ENCODE data around the gene REX1BD.
A peak's percentile ranks its signal among the peaks of the same experiment; 100 is the strongest.

The REX1BD gene

DNA sequence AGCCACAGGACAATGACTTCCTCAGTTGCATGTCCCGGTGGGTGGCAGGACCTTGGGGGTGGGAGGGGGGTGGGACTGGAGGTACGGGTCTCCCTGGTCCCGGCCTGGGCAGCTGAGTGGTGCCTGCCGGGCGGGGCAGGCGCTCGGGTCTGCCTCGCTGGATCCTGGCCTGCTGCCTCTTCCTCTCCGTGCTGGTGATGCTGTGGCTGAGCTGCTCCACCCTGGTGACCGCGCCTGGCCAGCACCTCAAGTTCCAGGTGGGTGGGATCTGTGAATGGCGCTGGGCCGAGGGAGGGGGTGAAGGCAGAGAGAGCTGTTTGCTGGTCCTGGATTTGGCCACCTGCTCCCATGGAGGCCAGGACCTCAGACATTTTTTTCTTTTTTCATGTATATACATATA lies 29.6 kb downstream of the REX1BD start:
- no peak for DNase-seq

- no peak for DNase-seq
Measured at GRCh38 chr19:18620311-18620710, 31.7 kb downstream of the REX1BD start.

- no peak for DNase-seq
Measured at GRCh38 chr19:18620902-18621301, 32.3 kb downstream of the REX1BD start.

- DNase-seq = no peak
Measured at GRCh38 chr19:18626906-18627305, 38.3 kb downstream of the REX1BD start.

DNA sequence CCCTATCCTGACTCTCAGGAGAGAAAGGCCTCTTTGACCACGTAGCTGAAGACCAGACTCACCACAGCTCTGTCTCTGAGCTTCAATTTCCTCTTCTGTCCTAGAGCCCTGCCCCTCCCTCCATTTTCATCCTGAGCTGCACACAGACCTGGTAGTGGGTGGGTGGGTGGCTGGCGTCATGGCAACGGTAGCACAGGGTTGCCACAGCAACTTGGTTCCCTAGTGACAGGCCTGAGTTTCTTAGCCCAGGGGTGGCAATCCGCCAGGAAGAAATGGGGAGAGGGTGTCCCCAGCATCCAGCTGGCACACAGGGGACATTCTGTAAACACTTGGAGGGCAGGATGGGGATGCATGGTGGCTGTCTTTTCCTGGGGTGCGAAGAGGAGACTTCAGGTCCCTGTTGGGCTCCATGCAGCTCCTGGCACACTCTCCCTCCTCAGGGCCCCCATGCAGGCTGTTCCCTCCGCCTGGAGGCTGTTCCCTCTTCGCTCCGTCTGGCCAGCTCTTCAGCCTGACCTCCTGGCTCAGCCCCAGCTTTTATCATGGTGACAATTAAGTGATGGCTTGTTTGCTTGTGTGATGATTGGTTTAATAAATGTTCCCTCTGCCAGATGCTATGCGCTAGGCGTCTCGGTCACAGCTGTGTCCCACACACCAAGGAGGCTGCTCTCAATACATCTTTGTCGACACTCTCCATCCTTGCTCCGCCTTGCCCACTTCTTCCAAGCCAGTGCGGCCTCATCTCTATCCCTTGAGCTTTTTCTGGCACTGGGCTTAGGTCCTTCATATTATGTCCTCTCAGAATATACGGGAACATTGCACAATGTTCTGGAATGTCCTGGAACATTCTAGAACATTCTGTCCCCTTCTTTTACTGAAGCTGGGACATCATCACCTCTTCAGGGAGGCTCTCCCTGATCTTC lies 40.8 kb downstream of the REX1BD start:
- DNase-seq = no peak

DNA sequence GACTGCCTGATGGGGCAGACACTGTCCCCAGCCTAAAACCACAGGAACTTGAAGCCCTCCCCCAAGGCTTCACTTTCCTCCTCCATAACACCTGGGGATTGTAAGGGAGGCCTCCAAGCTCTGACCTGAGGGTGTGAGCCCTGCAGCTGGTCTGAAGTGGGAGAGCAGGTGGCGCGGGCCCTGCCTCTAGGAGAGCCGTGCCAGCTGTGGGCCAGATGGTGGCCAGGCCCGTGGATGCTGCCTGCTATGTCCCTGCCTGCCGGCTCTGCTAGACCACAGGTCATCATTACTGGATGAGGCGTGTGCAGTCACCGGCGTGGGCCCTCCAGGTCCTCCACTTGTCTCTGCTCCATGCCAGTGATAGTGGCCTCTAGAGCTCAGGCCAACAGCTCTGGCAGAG lies 44.7 kb downstream of the REX1BD start:
- no peak for DNase-seq

- no peak for DNase-seq
Measured at GRCh38 chr19:18634612-18635297, 46.2 kb downstream of the REX1BD start.

DNA sequence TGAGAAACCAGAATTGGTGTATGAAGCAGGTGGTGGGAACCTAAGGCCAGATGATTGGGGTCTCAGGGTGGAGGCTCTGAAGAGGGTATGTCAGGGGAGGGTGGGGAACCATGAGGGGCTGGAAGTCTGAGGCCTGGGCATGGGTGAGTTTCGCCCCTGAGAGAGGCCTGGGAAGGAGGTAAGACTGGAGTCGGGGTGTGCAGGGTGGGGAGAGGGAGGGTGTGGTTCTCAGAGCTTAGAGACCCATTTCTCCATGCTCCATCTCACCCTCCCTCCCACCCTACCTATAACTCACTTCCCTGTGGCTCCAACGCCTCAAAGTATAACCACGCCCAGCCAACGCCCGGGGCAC lies 47.2 kb downstream of the REX1BD start:
- DNase-seq = no peak

DNA sequence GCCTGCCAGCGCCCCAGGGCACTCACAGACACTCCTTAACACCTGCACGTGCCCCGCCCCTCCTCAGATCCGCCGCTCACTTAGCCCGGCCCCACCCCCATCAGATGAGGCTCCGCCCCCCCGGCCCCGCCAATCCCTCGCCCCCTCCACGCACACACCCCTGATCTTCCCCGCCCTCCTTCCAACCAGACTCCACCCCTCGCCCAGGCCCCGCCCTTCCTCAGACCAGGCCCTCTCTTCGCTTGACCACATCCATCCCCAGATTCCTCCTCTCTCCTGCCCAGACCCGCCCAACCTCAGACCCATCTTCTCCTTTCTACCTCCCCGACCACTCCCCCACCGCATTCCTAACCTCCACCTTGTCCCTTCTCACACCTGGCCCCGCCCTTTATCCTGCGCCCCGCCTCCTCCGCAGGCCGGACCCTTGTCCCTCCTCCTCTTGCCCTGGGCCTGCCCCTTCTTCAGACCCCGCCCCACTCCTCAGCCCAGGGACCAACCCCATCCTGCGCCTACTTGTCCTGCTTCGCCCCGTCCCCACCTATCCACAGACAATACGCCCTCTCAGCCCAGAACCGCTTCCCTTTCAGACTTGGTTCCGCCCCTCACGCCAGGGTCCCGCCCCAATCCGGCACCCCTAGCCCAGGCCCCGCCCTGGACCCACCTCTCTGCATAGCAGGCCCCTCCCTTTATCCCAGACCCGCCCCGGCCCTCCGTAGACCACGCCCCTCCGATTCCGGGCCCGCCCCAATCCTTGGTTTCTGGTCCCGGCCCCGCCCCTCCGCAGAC lies 47.8 kb downstream of the REX1BD start:
- DNase-seq = peak; percentile 97 to 98

GRCh38 chr19:18636969-18637629 lies 48.5 kb downstream of the REX1BD start, which contains the start of gene KLHL26:
TSS of gene KLHL26 (plus strand) at chr19:18637028. CDS start at chr19:18637055, 27 bp downstream.
- no peak for DNase-seq

DNA sequence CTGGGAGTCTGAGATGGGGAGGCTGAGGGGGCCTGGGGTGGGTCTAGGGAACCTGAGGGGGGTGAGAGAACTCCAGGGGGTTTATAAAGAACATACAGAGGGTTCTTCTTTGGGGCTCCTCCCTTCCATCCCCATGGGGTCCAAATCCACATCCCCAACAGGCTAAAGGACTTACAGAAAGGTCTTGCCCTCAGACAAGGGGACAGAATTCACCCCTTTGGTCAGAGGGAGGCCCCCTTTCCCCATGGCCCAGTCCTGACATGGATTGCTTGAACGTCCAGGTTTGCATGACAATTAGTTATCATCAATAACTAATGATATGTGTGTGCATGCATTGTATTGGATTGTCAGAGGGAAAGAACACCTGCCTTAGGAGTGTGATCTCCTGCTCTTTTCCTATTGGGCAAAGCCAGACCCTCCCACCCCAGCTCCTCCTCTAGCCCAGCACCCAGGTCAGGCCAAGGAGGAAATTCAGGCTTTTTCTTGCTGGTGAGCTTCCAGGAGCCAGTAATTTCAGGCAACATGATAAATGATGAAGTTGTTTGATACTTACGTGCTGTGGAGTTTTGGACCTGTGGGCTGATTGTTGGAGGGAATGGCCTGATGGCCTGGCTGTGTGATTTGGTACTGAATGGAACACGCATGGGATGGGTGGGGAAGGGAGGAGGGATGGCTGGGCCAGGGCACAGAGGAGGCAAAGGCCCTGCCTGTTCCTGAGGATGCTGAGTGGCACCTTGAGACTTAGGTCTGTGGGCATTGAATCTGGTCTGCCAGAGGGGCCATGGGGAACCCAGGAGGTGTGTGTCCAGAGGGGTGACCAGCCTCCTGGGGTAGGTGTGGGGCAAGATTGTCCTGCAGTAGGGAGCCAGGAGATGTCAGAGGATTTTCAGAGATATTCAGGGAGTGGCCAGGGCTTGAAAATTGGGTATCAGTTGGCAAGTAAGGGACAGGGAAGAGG lies 49.4 kb downstream of the REX1BD start:
- DNase-seq = no peak

DNA sequence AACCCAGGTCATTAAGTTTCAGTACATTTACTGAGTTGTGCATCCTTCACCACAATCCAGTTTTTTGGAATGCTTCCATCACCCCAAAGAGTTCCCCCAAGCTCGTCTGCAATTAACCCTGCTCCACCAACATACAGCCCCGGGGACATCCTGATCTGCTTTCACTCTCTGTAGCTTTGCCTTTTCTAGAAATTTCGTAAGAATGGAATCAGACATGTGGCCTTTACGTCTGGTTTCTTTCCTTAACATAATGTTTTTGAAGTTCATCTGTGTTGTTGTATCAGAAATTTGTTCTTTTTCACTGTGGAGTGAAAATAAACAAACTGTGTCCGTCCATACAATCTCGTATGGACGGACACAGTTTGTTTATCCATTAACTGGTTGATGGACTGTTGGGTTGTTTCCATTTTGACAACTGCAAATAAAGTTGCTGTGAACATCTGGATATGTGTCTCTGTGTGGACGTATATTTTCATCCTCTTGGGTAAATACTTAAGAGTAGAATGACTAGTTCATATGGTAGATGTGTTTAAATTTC lies 51.2 kb downstream of the REX1BD start:
- DNase-seq = no peak

Measured in CD4-positive, alpha-beta T cell treated with Interleukin-1 beta for 1 hour (primary cell).